GM12801 (cell line): ENCODE measurements around the gene GRPR.

ENCODE experiments used
- CTCF ChIP-seq: IDR thresholded peaks from one replicate; pipeline ENCODE4 v1.5.1; 2011; ENCODE audit warnings: control low read depth; ENCODE audit not compliant: insufficient read length; ENCODE audit errors: extremely low read depth

Gene GRPR

GRCh38 chrX:16136080-16136479 lies 12.7 kb downstream of the GRPR start:
- TF ChIP-seq CTCF, result no peak

DNA sequence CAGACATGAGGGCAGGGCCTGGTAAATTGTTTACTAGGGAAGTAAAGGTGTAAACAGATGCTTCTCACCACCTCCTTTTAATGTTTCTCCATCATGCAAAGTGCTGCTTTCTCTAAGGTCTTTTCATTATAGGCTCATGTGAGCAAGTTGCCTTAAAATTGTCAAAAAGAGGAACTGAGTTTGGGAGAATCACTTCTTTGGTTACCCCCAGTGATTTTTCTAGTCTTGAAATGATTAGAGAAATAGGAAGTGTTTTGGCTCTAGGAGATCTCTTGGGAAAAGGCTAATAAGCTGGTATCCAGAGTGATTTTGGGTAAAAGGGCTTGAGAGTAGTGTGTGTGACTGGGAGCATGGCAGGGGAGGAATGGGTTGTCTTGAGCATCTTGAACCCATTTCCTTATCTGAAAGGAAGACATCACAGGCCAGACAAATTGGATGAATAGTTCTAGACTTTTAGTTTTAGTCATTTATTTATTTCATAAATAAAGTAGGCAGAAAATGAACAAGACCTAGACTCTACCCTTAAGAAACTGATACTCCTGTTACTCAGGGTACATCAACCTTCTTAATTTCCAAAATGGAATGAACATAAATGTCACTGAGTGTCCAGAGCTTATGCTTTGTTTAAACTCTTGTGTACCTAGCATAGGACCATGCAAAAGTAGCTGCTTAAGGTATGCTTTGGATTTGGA lies 14.2 kb downstream of the GRPR start:
- no peak for TF ChIP-seq CTCF

GRCh38 chrX:16138108-16138427 lies 14.7 kb downstream of the GRPR start:
- no peak for TF ChIP-seq CTCF

DNA sequence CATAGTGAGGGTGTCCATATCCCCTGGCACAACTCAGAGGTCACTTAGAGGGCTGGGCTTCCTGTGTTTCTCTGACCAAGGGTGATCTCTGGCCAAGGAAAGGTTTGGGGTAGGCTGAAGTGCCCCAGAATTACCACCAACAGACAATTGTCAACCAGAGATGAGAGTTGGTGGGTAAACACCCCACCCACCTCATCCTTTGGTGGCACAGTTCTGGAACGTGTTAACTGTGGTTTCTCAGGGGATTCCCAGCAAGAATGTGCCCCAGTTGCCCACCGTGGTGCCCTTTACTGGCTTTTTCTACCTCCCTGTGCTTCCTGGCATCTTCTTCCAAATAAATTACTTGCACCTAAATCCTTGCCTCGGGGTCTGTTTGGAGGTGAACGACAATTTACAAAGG lies 17.1 kb downstream of the GRPR start:
- no peak for TF ChIP-seq CTCF

DNA sequence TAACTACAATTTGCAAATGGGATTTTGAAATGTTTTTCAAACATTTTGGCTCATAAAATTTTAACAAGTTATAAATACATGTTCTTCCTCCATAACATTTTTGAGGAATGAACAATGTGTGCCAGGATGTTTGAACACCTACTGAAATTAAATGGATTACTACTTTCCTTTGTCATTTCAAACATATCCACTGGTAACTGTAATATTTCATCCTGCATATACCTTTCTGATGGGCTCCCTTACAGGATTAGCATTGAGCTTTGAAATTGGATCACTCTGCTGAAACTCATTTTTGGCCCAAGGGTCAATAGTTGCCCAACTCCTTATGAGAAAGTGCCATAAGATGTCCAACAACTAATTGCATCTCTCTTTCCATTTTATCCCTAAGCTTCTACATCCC lies 17.6 kb downstream of the GRPR start:
- TF ChIP-seq CTCF, result no peak

DNA sequence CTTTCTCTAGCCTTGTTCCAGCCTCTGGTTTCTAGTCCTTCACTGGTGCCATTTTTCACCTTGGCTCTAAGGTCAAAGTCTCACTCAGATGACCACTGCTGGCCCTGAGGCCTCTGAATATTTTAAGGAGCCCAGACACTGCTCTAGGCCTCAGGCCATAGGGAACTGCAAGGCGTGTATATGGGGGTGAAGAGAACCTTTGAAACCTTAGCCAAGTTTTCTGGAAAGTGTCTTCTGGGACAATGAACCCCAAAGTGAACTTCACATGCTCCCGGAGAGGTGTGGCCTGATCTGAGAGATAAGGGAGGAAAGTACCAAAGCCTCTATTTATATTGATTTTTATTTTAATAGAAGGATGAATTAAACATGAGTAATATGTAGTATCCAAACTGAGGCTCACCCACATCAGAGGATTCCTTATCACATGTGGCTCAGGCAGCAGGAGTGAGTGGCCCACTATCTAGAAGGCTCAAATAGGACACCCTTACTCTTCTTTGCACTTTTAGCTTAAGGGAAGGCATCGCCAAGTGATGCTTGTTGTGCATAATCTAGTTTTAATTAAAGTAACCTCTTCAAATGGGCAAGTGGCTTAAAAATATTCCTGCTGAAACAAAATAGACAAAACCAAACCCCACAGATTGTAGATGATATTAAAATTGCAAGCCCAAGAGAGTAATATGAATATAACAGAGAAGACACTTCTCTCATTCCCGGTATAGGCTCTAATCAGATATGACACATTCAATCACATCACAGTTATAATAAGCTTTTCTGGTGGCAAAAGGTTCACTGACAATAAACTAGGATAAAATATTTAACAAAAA lies 18.3 kb downstream of the GRPR start:
- no peak for TF ChIP-seq CTCF

GRCh38 chrX:16142246-16142558 lies 18.8 kb downstream of the GRPR start:
- TF ChIP-seq CTCF, result no peak

- TF ChIP-seq CTCF, result no peak
Measured at GRCh38 chrX:16143968-16144367, 20.6 kb downstream of the GRPR start.
